NCI-H1930 (cell line): Measurements from ENCODE around the gene NUDT5.

Source experiments
- DNase-seq, 2 experiments: peaks; one replicate each; lab custom pipeline; 2025; lab: John Stamatoyannopoulos, UW

The NUDT5 gene

GRCh38 chr10:12164085-12164484, 31.6 kb downstream of the NUDT5 start:
- DNase-seq, result no peak

- DNase-seq, result no peak
These were observed 32.8 kb downstream of the NUDT5 start for GRCh38 chr10:12162927-12163326.

- DNase-seq, result no peak
These were observed 35.0 kb downstream of the NUDT5 start for GRCh38 chr10:12160664-12161063.

- no peak for DNase-seq
These were observed 37.6 kb downstream of the NUDT5 start for GRCh38 chr10:12158111-12158510.

GRCh38 chr10:12156367-12157123, 39.1 kb downstream of the NUDT5 start:
- no peak for DNase-seq

GRCh38 chr10:12154516-12154915, 41.2 kb downstream of the NUDT5 start:
- no peak for DNase-seq

GRCh38 chr10:12150163-12150562, 45.5 kb downstream of the NUDT5 start:
- DNase-seq, result no peak

GRCh38 chr10:12144538-12144937, 51.2 kb downstream of the NUDT5 start:
- no peak for DNase-seq

- no peak for DNase-seq
These were observed 55.7 kb downstream of the NUDT5 start for GRCh38 chr10:12140038-12140437.

- DNase-seq, result no peak
These were observed 60.1 kb downstream of the NUDT5 start for GRCh38 chr10:12135631-12136030.

GRCh38 chr10:12130237-12130872, 65.3 kb downstream of the NUDT5 start:
- no peak for DNase-seq

- peak; percentile 57 to 74 for DNase-seq
These were observed 66.2 kb downstream of the NUDT5 start, which contains the start of gene SEC61A2 for GRCh38 chr10:12129222-12130111. Gene SEC61A2, plus strand, starts transcription at chr10:12129677. Its CDS starts 111 bp downstream, at chr10:12129788.

GRCh38 chr10:12121673-12122072, 74.0 kb downstream of the NUDT5 start:
- DNase-seq, result no peak
